ENCODE measurements around the gene PACS1.

GRCh38 chr11:66112601-66113499, 42.8 kb downstream of the PACS1 start:
- TF ChIP-seq CTCF (IDR thresholded peaks at IDR 0.05; ENCODE audit: insufficient read depth, low read depth, low read length) (no peak), EZH2 (IDR thresholded peaks at IDR 0.05; ENCODE audit: insufficient read depth, low read length) (no peak)

Data from astrocyte (in vitro differentiated cells and primary cell).